ENCODE measurements around the gene SHISA8.

Gene SHISA8

DNA sequence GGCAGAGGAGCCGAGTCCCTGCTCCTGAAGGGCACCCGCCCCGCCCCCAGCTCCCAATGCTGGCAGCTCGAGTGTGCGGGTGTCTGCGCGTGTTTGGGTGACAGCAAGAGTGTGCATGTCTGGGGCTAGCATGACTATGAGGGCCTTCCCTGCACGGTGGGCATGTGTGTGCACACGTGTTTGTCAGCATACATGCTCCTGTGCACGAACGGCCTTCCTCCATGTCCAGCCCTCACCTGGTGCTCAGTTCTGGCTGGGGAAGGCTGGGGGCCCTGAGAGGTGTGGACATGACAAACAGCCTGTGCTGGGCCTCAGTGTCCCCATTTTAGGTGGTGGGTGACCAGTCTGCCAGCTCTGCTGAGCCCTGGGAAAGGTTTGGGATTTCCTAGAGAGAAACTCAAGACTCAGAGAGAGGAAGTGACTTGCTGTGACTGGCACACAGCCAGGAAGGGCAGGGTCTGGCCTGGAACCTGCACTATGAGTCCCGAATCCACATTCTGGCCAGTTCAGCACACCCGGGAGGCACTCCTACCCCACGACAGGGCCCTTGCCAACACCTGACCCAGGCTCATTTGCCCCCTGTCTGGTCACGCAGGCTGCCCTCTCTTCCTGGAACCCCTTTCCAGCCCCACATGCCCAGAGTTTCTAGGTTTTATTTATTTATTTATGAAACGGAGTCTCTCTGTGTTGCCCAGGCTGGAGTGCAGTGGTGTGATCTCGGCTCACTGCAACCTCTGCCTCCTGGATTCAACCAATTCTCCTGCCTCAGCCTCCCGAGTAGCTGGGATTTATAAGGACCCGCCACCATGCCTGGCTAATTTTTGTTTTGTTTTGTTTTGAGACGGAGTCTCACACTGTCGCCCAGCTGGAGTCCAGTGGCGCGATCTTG lies 3.3 kb upstream of the SHISA8 start:
- peak; percentile 68 to 76 for DNase-seq (ENCODE audit: low read depth in 2 of 2)
- TF ChIP-seq, protein P1, sequence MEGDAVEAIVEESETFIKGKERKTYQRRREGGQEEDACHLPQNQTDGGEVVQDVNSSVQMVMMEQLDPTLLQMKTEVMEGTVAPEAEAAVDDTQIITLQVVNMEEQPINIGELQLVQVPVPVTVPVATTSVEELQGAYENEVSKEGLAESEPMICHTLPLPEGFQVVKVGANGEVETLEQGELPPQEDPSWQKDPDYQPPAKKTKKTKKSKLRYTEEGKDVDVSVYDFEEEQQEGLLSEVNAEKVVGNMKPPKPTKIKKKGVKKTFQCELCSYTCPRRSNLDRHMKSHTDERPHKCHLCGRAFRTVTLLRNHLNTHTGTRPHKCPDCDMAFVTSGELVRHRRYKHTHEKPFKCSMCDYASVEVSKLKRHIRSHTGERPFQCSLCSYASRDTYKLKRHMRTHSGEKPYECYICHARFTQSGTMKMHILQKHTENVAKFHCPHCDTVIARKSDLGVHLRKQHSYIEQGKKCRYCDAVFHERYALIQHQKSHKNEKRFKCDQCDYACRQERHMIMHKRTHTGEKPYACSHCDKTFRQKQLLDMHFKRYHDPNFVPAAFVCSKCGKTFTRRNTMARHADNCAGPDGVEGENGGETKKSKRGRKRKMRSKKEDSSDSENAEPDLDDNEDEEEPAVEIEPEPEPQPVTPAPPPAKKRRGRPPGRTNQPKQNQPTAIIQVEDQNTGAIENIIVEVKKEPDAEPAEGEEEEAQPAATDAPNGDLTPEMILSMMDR (IDR thresholded peaks at IDR 0.05; ENCODE audit: low read depth, low read length), result no peak
- no peak overlapping the region for H3K4me3 ChIP-seq (replicated peaks in 1 of 2; ENCODE audit: low read depth in 2 of 2, low read length in 2 of 2)

DNA sequence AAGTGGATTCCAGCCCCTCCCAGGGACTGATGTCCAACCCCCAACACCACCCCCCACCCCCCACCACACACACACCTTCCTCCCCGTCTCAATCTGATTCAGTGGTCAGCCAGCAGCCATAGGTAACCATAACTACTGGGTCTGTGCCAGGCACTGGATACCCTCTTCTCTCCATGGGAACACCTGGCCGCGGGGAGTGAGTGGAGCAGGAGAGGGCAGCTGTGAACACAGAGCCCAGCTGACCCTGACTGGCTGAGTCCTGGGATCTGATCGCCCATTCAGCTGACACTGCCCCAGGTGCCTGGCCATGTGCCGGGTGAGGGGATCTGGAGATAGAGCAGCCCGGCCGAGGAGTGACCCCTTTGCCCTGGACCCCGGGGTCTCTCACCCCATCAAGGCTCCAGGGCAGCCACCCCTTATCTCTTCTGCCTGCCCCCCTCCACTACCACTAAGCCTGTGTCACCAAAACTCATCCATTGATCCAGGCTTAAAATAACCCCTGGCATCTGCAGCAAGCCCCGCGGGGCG lies 2.6 kb upstream of the SHISA8 start:
- TF ChIP-seq, protein P1 (IDR thresholded peaks at IDR 0.05; ENCODE audit: low read depth, low read length), result no peak
- no peak for DNase-seq (ENCODE audit: low read depth in 2 of 2)
- no peak overlapping the region for H3K4me3 ChIP-seq (replicated peaks in 1 of 2; ENCODE audit: low read depth in 2 of 2, low read length in 2 of 2)

DNA sequence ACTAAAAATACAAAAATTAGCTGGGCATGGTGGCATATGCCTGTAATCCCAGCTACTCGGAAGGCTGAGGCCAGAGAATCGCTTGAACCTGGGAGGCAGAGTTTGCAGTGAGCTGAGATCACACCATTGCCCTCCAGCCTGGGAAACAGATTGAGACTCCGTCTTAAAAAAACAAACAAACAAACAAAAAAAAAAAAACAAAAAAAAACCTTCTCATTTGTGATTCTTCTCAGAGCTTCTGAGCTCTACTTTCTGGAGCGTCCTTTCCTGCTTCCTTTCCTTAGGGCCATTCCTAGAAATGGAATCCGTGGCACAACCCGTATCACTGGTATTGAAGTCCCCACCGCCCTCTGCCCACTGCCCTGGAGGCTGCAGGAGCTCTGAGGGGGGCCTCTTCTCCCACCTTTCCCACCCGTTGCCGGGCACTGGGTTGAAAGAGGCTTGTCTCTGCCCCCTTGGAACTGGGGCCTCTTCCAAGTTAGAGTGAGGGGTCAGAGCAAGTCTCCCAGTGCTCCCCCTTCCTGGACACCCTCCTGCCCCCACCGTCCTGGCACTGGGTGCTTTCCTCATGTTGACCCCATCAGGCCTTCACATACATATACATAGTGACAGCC lies 2.0 kb upstream of the SHISA8 start:
- no peak overlapping the region for H3K4me3 ChIP-seq (replicated peaks in 1 of 2; ENCODE audit: low read depth in 2 of 2, low read length in 2 of 2)
- DNase-seq (ENCODE audit: low read depth in 2 of 2), result no peak
- TF ChIP-seq, protein P1 (IDR thresholded peaks at IDR 0.05; ENCODE audit: low read depth, low read length), result no peak

DNA sequence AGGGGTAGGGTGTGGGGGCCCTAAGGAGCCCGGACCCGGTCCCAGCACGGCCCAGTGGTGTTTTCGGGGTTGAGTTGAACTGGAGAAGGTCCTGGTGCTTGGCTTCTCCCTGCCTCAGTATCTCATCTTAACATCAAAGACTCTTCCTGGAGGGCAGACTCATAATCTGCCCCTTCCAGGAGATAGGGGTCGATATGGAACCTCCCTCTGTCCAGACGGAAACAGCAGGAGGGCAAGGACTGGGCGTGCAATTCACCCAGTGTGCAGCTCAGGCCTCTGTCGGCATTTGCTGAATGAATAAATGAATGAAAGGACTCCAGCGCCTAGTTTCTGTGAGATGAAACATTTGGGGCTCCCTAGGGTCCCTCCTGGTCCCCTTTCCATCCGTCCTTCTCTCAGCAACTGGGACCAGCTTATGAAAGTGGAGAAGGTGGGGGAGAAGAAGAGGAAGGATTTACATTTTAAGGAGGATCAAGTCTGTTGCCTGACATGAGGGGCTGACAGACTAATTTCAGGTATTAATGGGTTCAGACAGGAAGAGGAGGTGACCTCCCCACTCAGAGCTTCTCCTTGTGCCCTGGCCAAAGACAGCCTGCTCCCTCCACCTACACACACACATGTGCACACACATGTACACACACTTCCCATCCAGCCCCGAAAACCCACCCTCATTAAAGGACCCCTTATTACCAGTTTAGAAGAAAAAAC lies 1.1 kb upstream of the SHISA8 start:
- no peak for DNase-seq (ENCODE audit: low read depth in 2 of 2)
- TF ChIP-seq, protein P1 (IDR thresholded peaks at IDR 0.05; ENCODE audit: low read depth, low read length), result no peak
- H3K4me3 ChIP-seq (replicated peaks in 1 of 2; ENCODE audit: low read depth in 2 of 2, low read length in 2 of 2), result no peak overlapping the region

DNA sequence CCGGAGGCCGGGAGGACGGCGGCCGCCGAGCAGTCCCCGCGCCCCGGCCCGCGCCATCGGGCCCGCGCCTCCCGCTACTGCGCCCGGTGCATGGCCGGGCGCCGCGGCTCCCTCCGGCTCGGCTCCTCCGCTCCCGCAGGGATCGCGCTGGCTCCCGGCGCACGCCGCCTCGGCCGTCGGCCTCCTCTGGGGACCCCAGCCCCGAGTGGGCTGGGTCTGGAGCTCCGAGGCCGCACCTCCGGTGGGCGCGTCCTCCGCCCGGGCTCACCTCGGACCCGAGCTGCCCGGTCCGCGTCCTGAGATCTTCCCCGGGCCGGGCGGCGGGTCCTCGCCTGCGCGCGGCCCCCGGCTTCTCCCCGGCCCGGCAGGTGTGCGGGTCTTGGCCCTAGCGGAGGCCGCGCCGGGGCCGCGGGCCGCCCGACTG lies 251 bp downstream of the SHISA8 start:
- TF ChIP-seq, protein P1 (IDR thresholded peaks at IDR 0.05; ENCODE audit: low read depth, low read length), result no peak
- H3K4me3 ChIP-seq (replicated peaks in 1 of 2; ENCODE audit: low read depth in 2 of 2, low read length in 2 of 2), result no peak overlapping the region
- no peak for DNase-seq (ENCODE audit: low read depth in 2 of 2)

DNA sequence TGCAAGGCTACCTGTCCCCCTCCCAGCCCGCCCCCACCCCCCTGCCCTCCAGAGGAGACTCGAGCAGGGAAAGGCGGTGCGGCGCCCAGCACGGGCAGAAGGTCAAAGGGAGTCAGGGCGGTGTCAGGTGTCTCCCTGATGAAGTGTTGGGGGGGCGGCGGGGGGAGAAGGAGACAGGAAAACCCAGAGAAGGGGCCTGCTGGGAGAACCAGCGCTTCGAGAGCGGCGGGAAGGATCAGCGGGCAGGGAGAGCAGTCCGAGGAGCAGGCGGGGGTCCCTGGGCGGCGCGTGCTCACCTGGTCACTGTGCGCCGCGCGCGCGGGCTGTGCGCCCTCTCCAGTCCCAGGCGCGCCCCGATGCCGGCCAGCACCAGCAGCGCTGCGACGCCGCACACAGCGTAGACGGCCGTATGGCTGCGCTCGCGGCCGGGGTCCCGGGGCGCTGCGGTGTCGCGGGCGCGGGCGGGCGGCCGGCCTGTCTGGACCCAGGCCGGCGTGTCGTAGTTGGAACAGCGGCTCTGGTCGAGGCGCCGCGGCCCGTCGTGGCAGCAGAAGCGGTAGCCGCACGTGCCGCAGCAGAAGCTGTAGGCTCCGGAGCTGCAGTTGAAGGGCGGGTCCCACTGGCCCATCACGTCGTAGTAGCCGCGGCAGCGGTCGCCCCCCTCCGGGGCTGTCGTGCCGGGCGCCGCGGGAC lies 886 bp downstream of the SHISA8 start:
- no peak for DNase-seq (ENCODE audit: low read depth in 2 of 2)
- H3K4me3 ChIP-seq (replicated peaks in 1 of 2; ENCODE audit: low read depth in 2 of 2, low read length in 2 of 2), result no peak overlapping the region
- TF ChIP-seq, protein P1 (IDR thresholded peaks at IDR 0.05; ENCODE audit: low read depth, low read length), result no peak
